Karpas-422 (cell line): ENCODE data around the gene DHRS4. TPM values are rescaled to one million over a fixed set of nuclear protein-coding genes. Genes with fewer than 3 reads are reported as not detected.
A peak's percentile ranks its signal among the peaks of the same experiment; 100 is the strongest.
"Not testable (repeated sequence)": the region's sequence is repeated elsewhere in the genome, so short reads cannot be mapped to it uniquely, and the experiment has no call there.

Experiments
- DNase-seq: peaks from one replicate; pipeline ENCODE4 v3.0.0-alpha.2; 2015
- H2AFZ ChIP-seq: fragments of 200-600 bp; sonication (generic); 2 replicates; pipeline ENCODE4 v1.6.1; 2014; ENCODE audit warnings: antibody characterized with exemption, low read length, mixed read lengths
- H3K27ac ChIP-seq: fragments of 200-600 bp; sonication (generic); 2 replicates; pipeline ENCODE4 v1.5.1; 2014; ENCODE audit warnings: mild to moderate bottlenecking, low read length, moderate library complexity
- H3K27me3 ChIP-seq: fragments of 200-600 bp; sonication (generic); 2 replicates; pipeline ENCODE4 v1.6.1; 2014; ENCODE audit warnings: low read length, mixed read lengths
- H3K36me3 ChIP-seq: fragments of 200-600 bp; sonication (generic); 2 replicates; pipeline ENCODE4 v1.6.1; 2014; ENCODE audit warnings: low read length, mixed read lengths; ENCODE audit not compliant: insufficient read depth
- H3K4me1 ChIP-seq: fragments of 200-600 bp; sonication (generic); 2 replicates; pipeline ENCODE4 v1.6.1; 2014; ENCODE audit warnings: mild to moderate bottlenecking, low read length, mixed read lengths
- H3K4me2 ChIP-seq: fragments of 200-600 bp; sonication (generic); 2 replicates; pipeline ENCODE4 v1.6.1; 2014; ENCODE audit warnings: low read length, low read depth, mild to moderate bottlenecking; ENCODE audit not compliant: poor library complexity, severe bottlenecking
- H3K4me3 ChIP-seq: fragments of 200-600 bp; sonication (generic); 2 replicates; pipeline ENCODE4 v1.5.1; 2014; ENCODE audit warnings: mild to moderate bottlenecking, antibody characterized with exemption, low read length, mixed read lengths
- H3K79me2 ChIP-seq: fragments of 200-600 bp; sonication (generic); 2 replicates; pipeline ENCODE4 v1.6.1; 2014; ENCODE audit warnings: mild to moderate bottlenecking, low read length, mixed read lengths
- H3K9ac ChIP-seq: fragments of 200-600 bp; sonication (generic); 2 replicates; pipeline ENCODE4 v1.6.0; 2014; ENCODE audit warnings: low read length
- H3K9me2 ChIP-seq: fragments of 200-600 bp; sonication (generic), shearing (Covaris generic); replicated peaks from 2 replicates; pipeline ENCODE4 v1.6.0; 2014; ENCODE audit warnings: mild to moderate bottlenecking, low read length, moderate library complexity; ENCODE audit not compliant: insufficient read depth
- H3K9me3 ChIP-seq: fragments of 300-700, 200-600 bp; sonication (generic); 2 replicates; pipeline ENCODE4 v1.6.1; 2014; ENCODE audit warnings: low read length, mixed read lengths
- H4K20me1 ChIP-seq: fragments of 200-600 bp; sonication (generic); 2 replicates; pipeline ENCODE4 v1.6.1; 2014; ENCODE audit warnings: mild to moderate bottlenecking, antibody characterized with exemption, low read length, low read depth; ENCODE audit not compliant: insufficient read depth
- total RNA-seq: library from RNA; depleted of rRNA; stranded (reverse); fragments of >200 nt; shearing (Covaris generic); gene quantifications from 2 replicates; pipeline ENCODE4 v1.2.3, GENCODE V29; 2014; ENCODE audit warnings: low replicate concordance

The DHRS4 gene
- total RNA-seq, 1 experiment from 2014 or later, result 63.8 TPM

- H3K27ac ChIP-seq, H3K9me2 ChIP-seq, H2AFZ ChIP-seq, DNase-seq, H3K4me2 ChIP-seq, H3K4me3 ChIP-seq, H3K9ac ChIP-seq, H3K9me3 ChIP-seq, H4K20me1 ChIP-seq, H3K27me3 ChIP-seq, H3K36me3 ChIP-seq, H3K79me2 ChIP-seq: not testable (repeated sequence)
- H3K4me1 ChIP-seq, result peaks cover 16% of the 10 kb centered on the region
Measured at GRCh38 chr14:23993042-23993441, 39.5 kb downstream of the DHRS4 start.

- not testable (repeated sequence) for H4K20me1 ChIP-seq, H3K79me2 ChIP-seq, H3K9me3 ChIP-seq, H3K4me1 ChIP-seq, H3K9me2 ChIP-seq, H3K9ac ChIP-seq, H3K27me3 ChIP-seq, H3K36me3 ChIP-seq, H3K27ac ChIP-seq, H3K4me2 ChIP-seq, H2AFZ ChIP-seq, DNase-seq, H3K4me3 ChIP-seq
Measured at GRCh38 chr14:23996009-23996408, 42.4 kb downstream of the DHRS4 start.

- not testable (repeated sequence) for H3K4me2 ChIP-seq, H3K9me3 ChIP-seq, H2AFZ ChIP-seq, DNase-seq, H4K20me1 ChIP-seq, H3K36me3 ChIP-seq, H3K27ac ChIP-seq, H3K79me2 ChIP-seq, H3K9me2 ChIP-seq, H3K9ac ChIP-seq, H3K4me3 ChIP-seq, H3K27me3 ChIP-seq, H3K4me1 ChIP-seq
Measured at GRCh38 chr14:23996825-23997224, 43.3 kb downstream of the DHRS4 start.

- DNase-seq, H3K4me1 ChIP-seq, H4K20me1 ChIP-seq, H3K4me2 ChIP-seq, H3K4me3 ChIP-seq, H3K79me2 ChIP-seq, H3K27me3 ChIP-seq, H3K9ac ChIP-seq, H3K27ac ChIP-seq, H2AFZ ChIP-seq, H3K9me3 ChIP-seq, H3K9me2 ChIP-seq, H3K36me3 ChIP-seq: not testable (repeated sequence)
Measured at GRCh38 chr14:23999640-24000039, 46.1 kb downstream of the DHRS4 start.

GRCh38 chr14:24001078-24001477, 47.5 kb downstream of the DHRS4 start:
- H3K9me3 ChIP-seq, H4K20me1 ChIP-seq, H3K36me3 ChIP-seq, H3K9me2 ChIP-seq, H3K4me3 ChIP-seq, H3K27me3 ChIP-seq, H3K9ac ChIP-seq, H3K27ac ChIP-seq, H2AFZ ChIP-seq, H3K79me2 ChIP-seq, H3K4me2 ChIP-seq: not testable (repeated sequence)
- H3K4me1 ChIP-seq, result peaks cover 12% of the 10 kb centered on the region
- DNase-seq, result peak; percentile 38

GRCh38 chr14:24001679-24002078, 48.1 kb downstream of the DHRS4 start:
- H3K9ac ChIP-seq, H3K9me3 ChIP-seq, H3K9me2 ChIP-seq, H3K79me2 ChIP-seq, H3K36me3 ChIP-seq, H3K4me3 ChIP-seq, H3K27me3 ChIP-seq, H2AFZ ChIP-seq, H4K20me1 ChIP-seq, H3K4me2 ChIP-seq, H3K27ac ChIP-seq: not testable (repeated sequence)
- H3K4me1 ChIP-seq, result peaks cover 15% of the 10 kb centered on the region
- DNase-seq, result peak; percentile 47

GRCh38 chr14:24006471-24006816, 52.9 kb downstream of the DHRS4 start:
- Histone ChIP-seq H3K27ac (peak overlapping the region; percentile 73; the same call in 1 of the 2 replicates), H3K4me2 (peak overlapping the region; percentile 85)

GRCh38 chr14:24006817-24007652, 53.5 kb downstream of the DHRS4 start:
- peak overlapping the region; percentile 91 for H3K9ac ChIP-seq
- H3K4me3 ChIP-seq, result peak overlapping the region; percentile 83
- H3K27me3 ChIP-seq, H4K20me1 ChIP-seq, H3K9me2 ChIP-seq, H3K9me3 ChIP-seq, H3K36me3 ChIP-seq: not testable (repeated sequence)
- peak; percentile 86 for DNase-seq
- H2AFZ ChIP-seq, result peak overlapping the region; percentile 87; the same call in 1 of the 2 replicates
- peaks cover 16% of the 10 kb centered on the region for H3K79me2 ChIP-seq
- peak overlapping the region; percentile 73 for H3K27ac ChIP-seq
- H3K4me2 ChIP-seq, result peak overlapping the region; percentile 85
- H3K4me1 ChIP-seq, result peaks cover 39% of the 10 kb centered on the region

More at GRCh38 chr14:24006471-24006816, 52.9 kb downstream of the DHRS4 start:
- H3K27me3 ChIP-seq, H3K9me2 ChIP-seq, H3K36me3 ChIP-seq, H2AFZ ChIP-seq, H4K20me1 ChIP-seq, DNase-seq, H3K9me3 ChIP-seq: not testable (repeated sequence)
- Histone ChIP-seq H3K4me1 (peaks cover 39% of the 10 kb centered on the region), H3K9ac (peak overlapping the region; percentile 91), H3K79me2 (peaks cover 16% of the 10 kb centered on the region), H3K4me3 (peak overlapping the region; percentile 83)
